ENCODE data around the gene TMEM247.

Gene TMEM247

GRCh38 chr2:46525522-46526155, 46.3 kb downstream of the TMEM247 start:
- TF ChIP-seq POLR2AphosphoS5 (IDR thresholded peaks at IDR 0.05; ENCODE audit: low read depth, low read length) (no peak), FOXP2 (optimal IDR thresholded peaks at IDR 0.05; ENCODE audit: borderline replicate concordance, extremely low read depth, extremely low read length, insufficient read depth) (no peak), TAF1 (IDR thresholded peaks at IDR 0.05; ENCODE audit: borderline replicate concordance, insufficient read depth, low read length) (no peak), REST (IDR thresholded peaks at IDR 0.05; ENCODE audit: insufficient read depth in 1 of 2, low read depth in 2 of 2, low read length in 2 of 2) (no peak), SIN3A (IDR thresholded peaks at IDR 0.05; ENCODE audit: borderline replicate concordance, insufficient read depth, low read length) (no peak)

- no peak for TF ChIP-seq POLR2AphosphoS5 (IDR thresholded peaks at IDR 0.05; ENCODE audit: low read depth, low read length)
- TF ChIP-seq TAF1 (IDR thresholded peaks at IDR 0.05; ENCODE audit: borderline replicate concordance, insufficient read depth, low read length), result no peak
- TF ChIP-seq SIN3A (IDR thresholded peaks at IDR 0.05; ENCODE audit: borderline replicate concordance, insufficient read depth, low read length), result no peak
- no peak for TF ChIP-seq REST (IDR thresholded peaks at IDR 0.05; ENCODE audit: insufficient read depth in 1 of 2, low read depth in 2 of 2, low read length in 2 of 2)
- TF ChIP-seq FOXP2 (optimal IDR thresholded peaks at IDR 0.05; ENCODE audit: borderline replicate concordance, extremely low read depth, extremely low read length, insufficient read depth), result no peak
Measured at GRCh38 chr2:46528880-46529279, 49.5 kb downstream of the TMEM247 start.

GRCh38 chr2:46530639-46531038, 51.3 kb downstream of the TMEM247 start:
- TF ChIP-seq POLR2AphosphoS5 (IDR thresholded peaks at IDR 0.05; ENCODE audit: low read depth, low read length) (no peak), TAF1 (IDR thresholded peaks at IDR 0.05; ENCODE audit: borderline replicate concordance, insufficient read depth, low read length) (no peak), FOXP2 (optimal IDR thresholded peaks at IDR 0.05; ENCODE audit: borderline replicate concordance, extremely low read depth, extremely low read length, insufficient read depth) (no peak), SIN3A (IDR thresholded peaks at IDR 0.05; ENCODE audit: borderline replicate concordance, insufficient read depth, low read length) (no peak), REST (IDR thresholded peaks at IDR 0.05; ENCODE audit: insufficient read depth in 1 of 2, low read depth in 2 of 2, low read length in 2 of 2) (no peak)

- TF ChIP-seq FOXP2 (optimal IDR thresholded peaks at IDR 0.05; ENCODE audit: borderline replicate concordance, extremely low read depth, extremely low read length, insufficient read depth) (no peak), POLR2AphosphoS5 (IDR thresholded peaks at IDR 0.05; ENCODE audit: low read depth, low read length) (no peak), SIN3A (IDR thresholded peaks at IDR 0.05; ENCODE audit: borderline replicate concordance, insufficient read depth, low read length) (no peak), REST (IDR thresholded peaks at IDR 0.05; ENCODE audit: insufficient read depth in 1 of 2, low read depth in 2 of 2, low read length in 2 of 2) (no peak), TAF1 (IDR thresholded peaks at IDR 0.05; ENCODE audit: borderline replicate concordance, insufficient read depth, low read length) (no peak)
Measured at GRCh38 chr2:46531863-46532262, 52.5 kb downstream of the TMEM247 start.

Data from PFSK-1 (cell line).